ENCODE data around the gene ACTR3C. TPM values are rescaled to one million over a fixed set of nuclear protein-coding genes. Genes with fewer than 3 reads are reported as not detected.
"Not testable (repeated sequence)": the region's sequence is repeated elsewhere in the genome, so short reads cannot be mapped to it uniquely, and the experiment has no call there.

The ACTR3C gene
- total and polyA plus RNA-seq, 2 of the 13 experiments (the other 11 are each of a cell fraction or from before 2014, with no cell fraction given) = 3.8 to 7.5 TPM

- ATAC-seq (no peak), DNase-seq (ENCODE audit: low spot score) (no peak), FAIRE-seq (no peak)
- Histone ChIP-seq H3K9me3 (ENCODE audit: low read length) (no peaks in the 10 kb centered on the region), H3K9ac (ENCODE audit: insufficient read depth, low read depth, low read length) (no peak overlapping the region), H4K20me1 (ENCODE audit: insufficient read depth, low read length) (no peaks in the 10 kb centered on the region), H3K27ac (ENCODE audit: extremely low read length, insufficient read depth, low read length) (no peak overlapping the region), H3K4me3 (replicated peaks in 1 of 3; ENCODE audit: insufficient read depth in 1 of 3, low read depth in 2 of 3, low read length in 3 of 3) (no peak overlapping the region), H3K4me1 (ENCODE audit: insufficient read depth, low read length) (peaks cover 19% of the 10 kb centered on the region), H3K79me2 (ENCODE audit: insufficient read depth, low read length) (no peaks in the 10 kb centered on the region), H2AFZ (ENCODE audit: low read length) (no peak overlapping the region), H3K27me3 (ENCODE audit: control insufficient read depth in 1 of 2, insufficient read depth in 2 of 2, low read length in 2 of 2) (no peaks in the 10 kb centered on the region), H3K36me3 (replicated peaks in 1 of 2; ENCODE audit: control insufficient read depth in 1 of 2, insufficient read depth in 2 of 2, low read length in 2 of 2) (no peaks in the 10 kb centered on the region), H3K4me2 (ENCODE audit: low read depth, low read length) (no peak overlapping the region)
- in situ Hi-C loops (cut with HindIII; ENCODE audit: extremely low pct_ligation_motif_present, low pct_unique_long_range_greater_than_20kb) (no loop called here), intact Hi-C loops (cut with micrococcal nuclease; ENCODE audit: unreplicated experiment) (no loop called here)
- ChIA-PET POLR2A (interaction anchor here (0.5 kb wide), 1 partner anchor 9 kb away, joined by 3 read pairs; no protein-coding TSS in a partner anchor), CTCF (ENCODE audit: low intra/inter-chr PET ratio, low total read pairs) (no interaction called here)
- no TSS peak for BruUV-seq (replicated peaks)
- TF ChIP-seq KDM5B (CRISPR knock-in tag; IDR thresholded peaks at IDR 0.05; ENCODE audit: borderline replicate concordance) (no peak), CHD2 (IDR thresholded peaks at IDR 0.05; ENCODE audit: low read depth, low read length) (no peak), NFKBIZ (CRISPR knock-in tag; IDR thresholded peaks at IDR 0.05) (no peak), HNRNPLL (IDR thresholded peaks at IDR 0.05; ENCODE audit: low read depth, low read length, poor library complexity, severe bottlenecking) (no peak), ZSCAN9 (CRISPR knock-in tag; IDR thresholded peaks at IDR 0.05; ENCODE audit: borderline replicate concordance) (no peak), HDAC6 (IDR thresholded peaks at IDR 0.05; ENCODE audit: low read depth, low read length) (no peak), ZBTB34 (CRISPR knock-in tag; IDR thresholded peaks at IDR 0.05) (no peak), ELF4 (CRISPR knock-in tag; IDR thresholded peaks at IDR 0.05; ENCODE audit: borderline replicate concordance) (no peak), CEBPB (IDR thresholded peaks at IDR 0.05; ENCODE audit: borderline replicate concordance, low read depth, low read length) (no peak), IKZF4 (CRISPR knock-in tag; IDR thresholded peaks at IDR 0.05; ENCODE audit: borderline replicate concordance, low read depth, not compliant biosample characterization) (no peak), ZNF263 (CRISPR knock-in tag; IDR thresholded peaks at IDR 0.05) (no peak)
- TF ChIP-seq, protein P1, sequence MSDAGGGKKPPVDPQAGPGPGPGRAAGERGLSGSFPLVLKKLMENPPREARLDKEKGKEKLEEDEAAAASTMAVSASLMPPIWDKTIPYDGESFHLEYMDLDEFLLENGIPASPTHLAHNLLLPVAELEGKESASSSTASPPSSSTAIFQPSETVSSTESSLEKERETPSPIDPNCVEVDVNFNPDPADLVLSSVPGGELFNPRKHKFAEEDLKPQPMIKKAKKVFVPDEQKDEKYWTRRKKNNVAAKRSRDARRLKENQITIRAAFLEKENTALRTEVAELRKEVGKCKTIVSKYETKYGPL (CRISPR knock-in tag; IDR thresholded peaks at IDR 0.05) = no peak
- TF ChIP-seq, protein P2, sequence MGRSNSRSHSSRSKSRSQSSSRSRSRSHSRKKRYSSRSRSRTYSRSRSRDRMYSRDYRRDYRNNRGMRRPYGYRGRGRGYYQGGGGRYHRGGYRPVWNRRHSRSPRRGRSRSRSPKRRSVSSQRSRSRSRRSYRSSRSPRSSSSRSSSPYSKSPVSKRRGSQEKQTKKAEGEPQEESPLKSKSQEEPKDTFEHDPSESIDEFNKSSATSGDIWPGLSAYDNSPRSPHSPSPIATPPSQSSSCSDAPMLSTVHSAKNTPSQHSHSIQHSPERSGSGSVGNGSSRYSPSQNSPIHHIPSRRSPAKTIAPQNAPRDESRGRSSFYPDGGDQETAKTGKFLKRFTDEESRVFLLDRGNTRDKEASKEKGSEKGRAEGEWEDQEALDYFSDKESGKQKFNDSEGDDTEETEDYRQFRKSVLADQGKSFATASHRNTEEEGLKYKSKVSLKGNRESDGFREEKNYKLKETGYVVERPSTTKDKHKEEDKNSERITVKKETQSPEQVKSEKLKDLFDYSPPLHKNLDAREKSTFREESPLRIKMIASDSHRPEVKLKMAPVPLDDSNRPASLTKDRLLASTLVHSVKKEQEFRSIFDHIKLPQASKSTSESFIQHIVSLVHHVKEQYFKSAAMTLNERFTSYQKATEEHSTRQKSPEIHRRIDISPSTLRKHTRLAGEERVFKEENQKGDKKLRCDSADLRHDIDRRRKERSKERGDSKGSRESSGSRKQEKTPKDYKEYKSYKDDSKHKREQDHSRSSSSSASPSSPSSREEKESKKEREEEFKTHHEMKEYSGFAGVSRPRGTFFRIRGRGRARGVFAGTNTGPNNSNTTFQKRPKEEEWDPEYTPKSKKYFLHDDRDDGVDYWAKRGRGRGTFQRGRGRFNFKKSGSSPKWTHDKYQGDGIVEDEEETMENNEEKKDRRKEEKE (IDR thresholded peaks at IDR 0.05) = no peak
- TF ChIP-seq, protein P3, sequence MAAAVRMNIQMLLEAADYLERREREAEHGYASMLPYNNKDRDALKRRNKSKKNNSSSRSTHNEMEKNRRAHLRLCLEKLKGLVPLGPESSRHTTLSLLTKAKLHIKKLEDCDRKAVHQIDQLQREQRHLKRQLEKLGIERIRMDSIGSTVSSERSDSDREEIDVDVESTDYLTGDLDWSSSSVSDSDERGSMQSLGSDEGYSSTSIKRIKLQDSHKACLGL (CRISPR knock-in tag; IDR thresholded peaks at IDR 0.05) = no peak
- 91% methylated on average over 3 of the region's 3 CpGs for WGBS (ENCODE audit: low lambda C conversion rate)
These were observed 16.2 kb downstream of the ACTR3C start for GRCh38 chr7:150307129-150307528.

DNA sequence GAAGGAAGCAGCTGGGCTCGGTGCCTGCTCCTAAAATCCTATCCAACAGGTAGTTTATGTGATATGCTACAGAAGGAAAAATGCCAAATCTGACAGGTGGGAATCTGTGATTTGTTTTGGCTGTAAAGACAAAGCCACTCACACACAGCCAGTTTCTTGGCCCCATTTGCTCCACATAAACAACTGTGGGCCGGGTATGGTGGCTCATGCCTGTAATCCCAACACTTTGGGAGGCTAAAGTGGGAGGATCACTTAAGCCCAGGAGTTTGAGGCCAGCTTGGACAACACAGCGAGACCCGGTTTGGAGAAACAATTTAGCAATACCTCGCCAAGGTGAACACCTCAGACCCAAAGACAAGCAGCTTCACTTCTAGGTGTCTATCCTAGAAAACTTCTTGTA, 17.0 kb downstream of the ACTR3C start:
- ATAC-seq; DNase-seq (ENCODE audit: low spot score); H3K79me2 ChIP-seq (ENCODE audit: insufficient read depth, low read length); in situ Hi-C loops (cut with HindIII; ENCODE audit: extremely low pct_ligation_motif_present, low pct_unique_long_range_greater_than_20kb); POLR2A ChIA-PET; H3K4me2 ChIP-seq (ENCODE audit: low read depth, low read length); BruUV-seq (replicated peaks); CTCF ChIA-PET (ENCODE audit: low intra/inter-chr PET ratio, low total read pairs); H2AFZ ChIP-seq (ENCODE audit: low read length); intact Hi-C loops (cut with micrococcal nuclease; ENCODE audit: unreplicated experiment); H3K9ac ChIP-seq (ENCODE audit: insufficient read depth, low read depth, low read length); H3K36me3 ChIP-seq (replicated peaks in 1 of 2; ENCODE audit: control insufficient read depth in 1 of 2, insufficient read depth in 2 of 2, low read length in 2 of 2); H3K27ac ChIP-seq (ENCODE audit: extremely low read length, insufficient read depth, low read length); FAIRE-seq; H3K4me3 ChIP-seq (replicated peaks in 1 of 3; ENCODE audit: insufficient read depth in 1 of 3, low read depth in 2 of 3, low read length in 3 of 3); H3K9me3 ChIP-seq (ENCODE audit: low read length); H4K20me1 ChIP-seq (ENCODE audit: insufficient read depth, low read length); H3K27me3 ChIP-seq (ENCODE audit: control insufficient read depth in 1 of 2, insufficient read depth in 2 of 2, low read length in 2 of 2): not testable (repeated sequence)
- H3K4me1 ChIP-seq (ENCODE audit: insufficient read depth, low read length) = peaks cover 19% of the 10 kb centered on the region
- WGBS (ENCODE audit: low lambda C conversion rate) = 94% methylated on average over 5 of the region's 5 CpGs

Measured in HepG2 (cell line).